Measurements from ENCODE around the gene RHOG.

The RHOG gene

DNA sequence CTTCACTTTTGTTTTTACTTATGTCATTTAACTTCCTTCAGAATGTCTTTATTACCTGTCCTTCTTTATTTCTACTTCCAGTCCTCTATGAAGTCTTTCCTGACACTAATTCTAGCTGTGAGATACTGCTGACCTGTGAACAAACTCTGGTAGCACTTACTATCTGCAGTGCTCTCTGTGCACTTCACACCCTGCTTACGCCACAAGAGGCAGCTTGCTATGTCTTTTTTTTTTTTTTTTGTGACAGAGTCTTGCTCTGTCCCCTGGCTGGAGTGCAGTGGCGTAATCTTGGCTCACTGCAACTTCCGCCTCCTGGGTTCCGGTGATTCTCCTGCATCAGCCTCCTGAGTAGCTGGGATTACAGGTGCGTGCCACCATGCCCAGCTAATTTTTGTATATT lies 25.4 kb upstream of the RHOG start:
- TF ChIP-seq CTCF (IDR thresholded peaks at IDR 0.05), result no peak

DNA sequence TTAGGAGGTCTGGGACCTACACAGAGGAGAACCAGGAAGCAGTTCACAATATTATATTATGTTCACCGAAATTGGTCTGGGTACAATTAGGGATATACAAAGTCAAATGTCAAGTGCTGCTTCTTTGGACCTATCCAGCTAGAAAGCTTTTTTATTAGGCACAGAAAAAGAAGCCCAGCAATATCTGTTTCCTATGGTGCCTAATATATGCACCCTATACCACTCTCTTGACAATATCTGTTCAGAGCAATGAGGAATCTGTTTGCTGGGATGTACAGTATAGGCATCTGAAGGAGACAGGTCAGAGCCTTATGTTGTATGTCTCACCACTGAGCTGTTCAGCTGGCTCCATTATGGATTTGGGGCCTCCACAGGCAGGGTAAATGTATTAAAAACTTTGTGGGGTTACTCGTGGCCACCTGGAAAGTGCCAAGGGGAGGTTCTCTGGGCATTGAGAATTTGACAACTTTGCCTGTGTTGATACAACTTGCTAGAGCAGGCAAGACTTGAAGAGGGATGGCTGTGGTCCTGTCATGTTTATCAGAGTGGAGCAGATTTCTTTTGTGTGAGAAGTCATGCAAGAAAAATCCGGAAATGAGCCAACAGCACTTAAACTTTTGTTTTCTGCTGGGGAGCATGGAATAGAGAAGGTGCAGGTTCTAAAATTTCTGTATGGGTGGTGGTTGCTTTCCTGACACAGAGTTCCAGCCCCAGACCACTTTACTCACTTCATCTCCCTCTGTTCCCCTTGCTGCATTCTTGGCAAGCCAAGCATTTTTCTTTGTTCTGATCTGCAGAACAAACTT lies 24.8 kb upstream of the RHOG start:
- TF ChIP-seq CTCF (IDR thresholded peaks at IDR 0.05), result no peak

GRCh38 chr11:3861683-3862082 lies 20.9 kb upstream of the RHOG start:
- no peak for TF ChIP-seq CTCF (IDR thresholded peaks at IDR 0.05)

GRCh38 chr11:3860375-3860774 lies 19.6 kb upstream of the RHOG start:
- TF ChIP-seq CTCF (IDR thresholded peaks at IDR 0.05), result no peak

DNA sequence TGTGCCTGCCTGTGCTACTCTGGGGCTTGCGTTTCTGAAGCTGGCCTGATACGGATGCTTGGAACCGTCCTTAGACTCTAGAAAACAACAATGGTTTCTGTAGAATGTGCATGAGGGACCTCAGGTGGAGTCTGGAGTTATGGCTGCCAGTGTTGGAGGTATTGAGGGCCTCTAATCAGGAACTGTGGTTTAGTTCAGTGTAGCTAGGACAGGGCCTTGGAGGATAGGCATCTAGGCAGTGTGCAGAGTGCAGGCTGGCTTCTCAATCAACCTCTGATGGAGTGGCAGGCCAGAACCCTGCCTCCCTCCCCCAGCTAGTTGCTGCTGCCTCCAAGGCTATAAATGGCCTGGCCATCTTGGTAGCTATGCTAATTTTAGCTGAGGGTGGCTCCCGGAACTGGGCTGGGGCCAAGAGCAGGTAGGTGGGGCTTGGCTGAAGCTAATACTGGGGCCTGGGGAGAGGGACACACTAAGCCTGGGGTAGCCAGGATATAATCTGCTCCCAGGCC lies 18.7 kb upstream of the RHOG start:
- no peak for TF ChIP-seq CTCF (IDR thresholded peaks at IDR 0.05)

DNA sequence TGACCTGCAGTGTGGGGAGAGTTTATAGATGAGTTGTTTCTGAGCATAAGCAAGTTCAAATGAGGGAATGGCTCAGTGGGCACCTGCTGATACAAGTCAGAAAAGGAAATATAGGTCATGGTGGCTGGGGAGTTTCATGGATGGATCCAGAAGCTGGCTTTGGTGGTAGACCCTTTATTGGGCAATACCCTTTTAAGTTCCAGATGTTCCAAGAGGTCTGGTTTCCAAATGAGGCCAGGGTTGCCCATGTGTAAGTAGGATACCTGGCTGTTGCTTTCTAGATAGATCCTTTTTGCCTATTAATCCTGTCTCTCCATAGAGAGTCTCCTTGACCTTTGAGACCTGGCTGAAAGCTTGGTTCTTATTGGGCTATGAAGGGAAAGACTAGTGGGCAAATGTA lies 16.9 kb upstream of the RHOG start:
- no peak for TF ChIP-seq CTCF (IDR thresholded peaks at IDR 0.05)

DNA sequence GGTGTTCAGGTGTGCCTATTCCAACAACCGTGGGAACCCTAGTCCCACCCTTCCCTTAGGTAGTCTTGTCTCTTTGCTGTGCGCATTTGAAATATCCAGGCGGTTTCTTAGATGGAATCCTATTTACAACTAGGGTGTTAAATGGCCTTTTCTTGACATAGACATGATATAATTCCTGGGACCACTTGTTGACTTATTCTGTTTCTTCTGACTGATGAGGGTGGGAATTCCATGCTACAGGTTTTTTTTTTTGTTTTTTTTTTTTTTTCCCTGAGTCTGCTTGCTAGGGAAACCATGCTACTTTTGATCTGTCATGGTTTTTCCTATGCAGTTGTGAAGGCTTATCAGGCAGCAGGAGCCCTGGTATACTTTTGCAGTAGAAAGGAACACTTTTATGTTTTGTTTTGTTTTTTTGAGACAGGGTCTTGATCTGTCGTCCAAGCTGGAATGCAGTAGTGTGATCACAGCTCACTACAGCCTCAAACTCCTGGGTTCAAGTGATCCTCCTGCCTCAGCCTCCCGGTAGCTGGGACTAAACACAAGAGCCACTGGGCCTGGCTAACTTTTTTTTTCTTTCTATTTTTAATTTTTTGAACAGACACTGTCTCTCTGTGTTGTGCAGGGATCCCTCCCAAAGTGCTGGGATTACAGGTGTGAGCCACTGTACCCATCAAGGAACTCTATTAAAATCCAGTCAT lies 16.2 kb upstream of the RHOG start:
- TF ChIP-seq CTCF (IDR thresholded peaks at IDR 0.05), result no peak

All from LNCAP (cell line).